ENCODE measurements around the gene PDZRN4. TPM values are rescaled to one million over a fixed set of nuclear protein-coding genes. Genes with fewer than 3 reads are reported as not detected.
A peak's percentile ranks its signal among the peaks of the same experiment; 100 is the strongest.

PDZRN4 gene
- polyA plus RNA-seq, 1 donor from 2014 or later = 46.7 TPM

- Histone ChIP-seq H3K9me3 (ENCODE audit: low read length) (no peaks in the 10 kb centered on the region), H3F3A (ENCODE audit: insufficient read depth, low read length, poor library complexity, severe bottlenecking) (peaks cover 4% of the 10 kb centered on the region), H4K20me1 (ENCODE audit: insufficient read depth) (no peaks in the 10 kb centered on the region), H3K79me2 (replicated peaks; ENCODE audit: insufficient read depth, low read length) (no peaks in the 10 kb centered on the region), H3K9ac (ENCODE audit: low read length) (no peak overlapping the region), H2AFZ (ENCODE audit: low read depth, low read length) (no peak overlapping the region), H3K36me3 (ENCODE audit: insufficient read depth, low read length) (no peaks in the 10 kb centered on the region), H3K27ac (ENCODE audit: low read length) (no peak overlapping the region), H3K4me3 (ENCODE audit: low read length) (no peak overlapping the region), H3K27me3 (ENCODE audit: insufficient read depth, low read depth, low read length) (no peaks in the 10 kb centered on the region), H3K9me2 (ENCODE audit: insufficient read depth, low read length) (no peaks in the 10 kb centered on the region), H3K4me2 (ENCODE audit: low read length) (no peak overlapping the region)
- peak; percentile 29 for TF ChIP-seq RAD21 (conservative IDR thresholded peaks at IDR 0.05)
- no peak for TF ChIP-seq MXI1 (conservative IDR thresholded peaks at IDR 0.05; ENCODE audit: poor library complexity, severe bottlenecking)
- no peak for TF ChIP-seq EP300 (conservative IDR thresholded peaks at IDR 0.05; ENCODE audit: poor library complexity, severe bottlenecking)
- peak; percentile 39 for TF ChIP-seq CTCF (IDR thresholded peaks at IDR 0.05; ENCODE audit: poor library complexity, severe bottlenecking)
- no peak for TF ChIP-seq EZH2 (IDR thresholded peaks at IDR 0.05; ENCODE audit: borderline replicate concordance, insufficient read depth, low read length, poor library complexity, severe bottlenecking)
- no peak for TF ChIP-seq REST (IDR thresholded peaks at IDR 0.05; ENCODE audit: borderline replicate concordance)
- TF ChIP-seq TAF1 (IDR thresholded peaks at IDR 0.05; ENCODE audit: low read depth) = no peak
- TF ChIP-seq SMC3 (conservative IDR thresholded peaks at IDR 0.05; ENCODE audit: poor library complexity) = no peak
- no peak for TF ChIP-seq POLR2AphosphoS5 (IDR thresholded peaks at IDR 0.05)
These were observed 179.7 kb downstream of the PDZRN4 start for GRCh38 chr12:41367726-41368405.

- H2AFZ ChIP-seq (ENCODE audit: low read depth, low read length) = no peak overlapping the region
- no peaks in the 10 kb centered on the region for H3K9me3 ChIP-seq (ENCODE audit: low read length)
- no peaks in the 10 kb centered on the region for H3K36me3 ChIP-seq (ENCODE audit: insufficient read depth, low read length)
- no peak overlapping the region for H3K27ac ChIP-seq (ENCODE audit: low read length)
- TF ChIP-seq CTCF (IDR thresholded peaks at IDR 0.05; ENCODE audit: poor library complexity, severe bottlenecking) = no peak
- TF ChIP-seq RAD21 (conservative IDR thresholded peaks at IDR 0.05) = no peak
- TF ChIP-seq SMC3 (conservative IDR thresholded peaks at IDR 0.05; ENCODE audit: poor library complexity) = no peak
- TF ChIP-seq POLR2AphosphoS5 (IDR thresholded peaks at IDR 0.05) = no peak
- no peak for TF ChIP-seq TAF1 (IDR thresholded peaks at IDR 0.05; ENCODE audit: low read depth)
- TF ChIP-seq MXI1 (conservative IDR thresholded peaks at IDR 0.05; ENCODE audit: poor library complexity, severe bottlenecking) = no peak
- TF ChIP-seq REST (IDR thresholded peaks at IDR 0.05; ENCODE audit: borderline replicate concordance) = no peak
- TF ChIP-seq EZH2 (IDR thresholded peaks at IDR 0.05; ENCODE audit: borderline replicate concordance, insufficient read depth, low read length, poor library complexity, severe bottlenecking) = no peak
- no peak for TF ChIP-seq EP300 (conservative IDR thresholded peaks at IDR 0.05; ENCODE audit: poor library complexity, severe bottlenecking)
- no peak overlapping the region for H3K9ac ChIP-seq (ENCODE audit: low read length)
- no peaks in the 10 kb centered on the region for H3K9me2 ChIP-seq (ENCODE audit: insufficient read depth, low read length)
- H3K79me2 ChIP-seq (replicated peaks; ENCODE audit: insufficient read depth, low read length) = no peaks in the 10 kb centered on the region
- H4K20me1 ChIP-seq (ENCODE audit: insufficient read depth) = no peaks in the 10 kb centered on the region
- H3K4me3 ChIP-seq (ENCODE audit: low read length) = no peak overlapping the region
- no peak overlapping the region for H3K4me2 ChIP-seq (ENCODE audit: low read length)
- H3K27me3 ChIP-seq (ENCODE audit: insufficient read depth, low read depth, low read length) = no peaks in the 10 kb centered on the region
- H3F3A ChIP-seq (ENCODE audit: insufficient read depth, low read length, poor library complexity, severe bottlenecking) = no peaks in the 10 kb centered on the region
These were observed 192.8 kb downstream of the PDZRN4 start for GRCh38 chr12:41380878-41381277.
